ENCODE results near the gene JPH3. TPM values are rescaled to one million over a fixed set of nuclear protein-coding genes. Genes with fewer than 3 reads are reported as not detected.

The JPH3 gene
- total and polyA plus RNA-seq, 2 experiments from 2014 or later: 8.0 to 39.3 TPM

DNA sequence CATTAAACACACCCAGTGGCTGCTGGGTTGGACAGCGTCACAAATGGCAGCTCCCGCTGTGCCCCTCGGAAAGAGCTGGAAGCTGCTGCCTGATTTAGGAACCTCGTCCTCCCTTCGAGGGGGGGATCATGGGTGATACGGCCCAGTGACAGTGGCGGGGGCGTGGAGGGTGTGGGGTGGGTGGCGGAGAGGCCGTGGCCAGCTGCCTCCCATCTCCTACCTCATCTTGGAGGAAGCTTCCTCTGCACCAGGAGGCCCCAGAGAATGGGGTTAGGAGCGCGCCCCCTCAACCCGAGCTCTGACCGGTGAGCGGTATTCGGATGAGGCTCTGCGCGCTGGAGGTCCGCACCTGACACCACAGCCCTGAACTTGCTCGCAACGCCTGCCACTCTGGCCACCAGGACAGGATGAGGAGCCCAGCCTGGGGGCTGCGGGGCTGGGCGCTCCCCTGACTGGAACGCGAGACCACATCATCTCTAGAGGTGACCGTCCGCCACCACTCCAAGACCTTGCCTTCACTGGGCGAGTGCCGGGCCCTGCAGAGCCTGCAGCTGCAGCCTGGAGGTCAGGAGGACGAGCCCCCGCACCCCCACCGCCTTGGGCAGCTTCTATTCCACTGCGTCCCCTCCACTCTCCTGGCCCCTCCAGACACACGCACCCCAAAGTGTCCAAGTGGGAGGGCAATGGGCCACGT, 82.5 kb downstream of the JPH3 start:
- H3K9me3 ChIP-seq (ENCODE audit: low read depth): no peaks in the 10 kb centered on the region
- no peak overlapping the region for H3K27ac ChIP-seq
- H3K27me3 ChIP-seq: no peaks in the 10 kb centered on the region
- DNase-seq (ENCODE audit: low read depth in 1 of 2, low spot score in 1 of 2): no peak
- H3K36me3 ChIP-seq: no peaks in the 10 kb centered on the region
- H3K4me1 ChIP-seq (ENCODE audit: low read depth): no peaks in the 10 kb centered on the region
- no peak for TF ChIP-seq CTCF (IDR thresholded peaks at IDR 0.05; ENCODE audit: low read depth, low read length)
- H3K4me3 ChIP-seq: no peak overlapping the region

GRCh38 chr16:87685405-87685755, 83.1 kb downstream of the JPH3 start:
- no peak for TF ChIP-seq CTCF (IDR thresholded peaks at IDR 0.05; ENCODE audit: low read depth, low read length)
- no peaks in the 10 kb centered on the region for H3K9me3 ChIP-seq (ENCODE audit: low read depth)
- no peaks in the 10 kb centered on the region for H3K4me1 ChIP-seq (ENCODE audit: low read depth)
- no peak for DNase-seq (ENCODE audit: low read depth in 1 of 2, low spot score in 1 of 2)
- no peaks in the 10 kb centered on the region for H3K36me3 ChIP-seq
- no peak overlapping the region for H3K4me3 ChIP-seq
- no peak overlapping the region for H3K27ac ChIP-seq
- no peaks in the 10 kb centered on the region for H3K27me3 ChIP-seq

DNA sequence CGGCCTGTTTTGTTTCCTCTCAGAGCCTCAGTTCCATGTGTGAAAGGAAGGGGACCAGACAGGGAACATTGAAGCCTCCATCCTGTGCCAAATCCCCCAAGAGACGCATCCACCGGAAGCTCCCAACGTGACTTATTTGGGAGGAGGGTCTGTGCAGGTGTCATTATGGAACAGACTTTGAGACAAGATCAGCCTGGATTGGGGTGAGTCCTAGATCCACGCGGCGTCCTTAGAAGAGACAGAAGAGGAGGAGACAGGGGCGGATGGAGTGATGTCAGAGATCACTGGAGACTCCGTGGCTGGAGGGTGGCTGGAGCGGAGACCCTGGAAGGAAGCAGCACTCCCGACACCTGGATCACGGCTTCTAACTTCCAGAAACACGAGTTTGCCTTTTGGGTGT, 83.5 kb downstream of the JPH3 start:
- no peaks in the 10 kb centered on the region for H3K27me3 ChIP-seq
- TF ChIP-seq CTCF (IDR thresholded peaks at IDR 0.05; ENCODE audit: low read depth, low read length): no peak
- DNase-seq (ENCODE audit: low read depth in 1 of 2, low spot score in 1 of 2): no peak
- no peak overlapping the region for H3K27ac ChIP-seq
- no peaks in the 10 kb centered on the region for H3K4me1 ChIP-seq (ENCODE audit: low read depth)
- H3K4me3 ChIP-seq: no peak overlapping the region
- no peaks in the 10 kb centered on the region for H3K36me3 ChIP-seq
- H3K9me3 ChIP-seq (ENCODE audit: low read depth): no peaks in the 10 kb centered on the region

GRCh38 chr16:87686697-87687096, 84.4 kb downstream of the JPH3 start:
- Histone ChIP-seq H3K4me3 (no peak overlapping the region), H3K4me1 (ENCODE audit: low read depth) (peaks cover 5% of the 10 kb centered on the region), H3K27me3 (no peaks in the 10 kb centered on the region), H3K27ac (no peak overlapping the region), H3K9me3 (ENCODE audit: low read depth) (no peaks in the 10 kb centered on the region), H3K36me3 (no peaks in the 10 kb centered on the region)
- no peak for DNase-seq (ENCODE audit: low read depth in 1 of 2, low spot score in 1 of 2)
- no peak for TF ChIP-seq CTCF (IDR thresholded peaks at IDR 0.05; ENCODE audit: low read depth, low read length)

DNA sequence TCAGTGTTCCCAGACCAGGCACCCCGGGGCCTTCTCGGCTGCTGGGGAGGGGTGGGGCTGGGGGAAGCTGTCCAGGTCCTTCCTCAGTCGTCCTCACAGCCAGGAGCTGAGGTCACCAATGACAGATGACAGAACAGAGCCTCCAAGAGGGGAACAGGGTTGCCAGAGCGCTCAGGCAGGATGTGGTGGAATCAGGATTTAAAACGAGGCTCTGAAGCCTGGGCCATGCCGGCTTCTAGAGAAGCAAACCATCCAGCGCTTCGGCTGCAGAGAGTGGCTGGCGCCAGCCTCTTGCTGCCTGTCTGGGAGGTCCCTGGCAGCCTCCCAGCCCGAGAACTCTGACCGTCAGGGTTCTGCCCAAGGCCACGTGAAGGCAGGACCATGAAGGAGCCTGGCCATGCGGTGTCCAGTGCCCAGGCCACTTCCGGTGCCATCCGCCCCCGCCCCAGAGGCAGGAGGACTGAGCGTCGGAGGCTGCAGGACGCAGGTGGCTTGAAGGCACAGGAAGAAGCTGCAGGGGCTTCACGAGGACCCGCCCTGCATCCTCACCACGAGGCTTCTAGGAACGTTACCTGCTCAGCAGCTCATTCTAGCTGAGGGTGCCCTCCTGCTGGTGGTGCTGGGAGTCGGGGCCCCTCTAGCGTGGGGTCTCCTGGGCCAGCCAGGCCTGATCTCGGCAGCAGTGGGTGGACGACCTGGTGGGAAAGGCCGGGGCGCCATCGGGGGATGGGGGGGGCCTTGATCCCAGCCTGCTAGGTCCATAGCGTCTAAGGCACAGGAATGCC, 85.0 kb downstream of the JPH3 start:
- Histone ChIP-seq H3K36me3 (no peaks in the 10 kb centered on the region), H3K4me3 (no peak overlapping the region), H3K9me3 (ENCODE audit: low read depth) (no peaks in the 10 kb centered on the region), H3K27ac (no peak overlapping the region), H3K4me1 (ENCODE audit: low read depth) (peaks cover 7% of the 10 kb centered on the region), H3K27me3 (no peaks in the 10 kb centered on the region)
- no peak for TF ChIP-seq CTCF (IDR thresholded peaks at IDR 0.05; ENCODE audit: low read depth, low read length)
- DNase-seq (ENCODE audit: low read depth in 1 of 2, low spot score in 1 of 2): peak in 1 of 2 donors; percentile 12
